Measurements from ENCODE around the gene NUDT2. TPM values are rescaled to one million over a fixed set of nuclear protein-coding genes. Genes with fewer than 3 reads are reported as not detected.

Gene NUDT2
- total RNA-seq, result 10 to 100 TPM in 3 of 4 donors, not detected in 1; 13.8 to 20.0 (median 14.7) TPM

DNA sequence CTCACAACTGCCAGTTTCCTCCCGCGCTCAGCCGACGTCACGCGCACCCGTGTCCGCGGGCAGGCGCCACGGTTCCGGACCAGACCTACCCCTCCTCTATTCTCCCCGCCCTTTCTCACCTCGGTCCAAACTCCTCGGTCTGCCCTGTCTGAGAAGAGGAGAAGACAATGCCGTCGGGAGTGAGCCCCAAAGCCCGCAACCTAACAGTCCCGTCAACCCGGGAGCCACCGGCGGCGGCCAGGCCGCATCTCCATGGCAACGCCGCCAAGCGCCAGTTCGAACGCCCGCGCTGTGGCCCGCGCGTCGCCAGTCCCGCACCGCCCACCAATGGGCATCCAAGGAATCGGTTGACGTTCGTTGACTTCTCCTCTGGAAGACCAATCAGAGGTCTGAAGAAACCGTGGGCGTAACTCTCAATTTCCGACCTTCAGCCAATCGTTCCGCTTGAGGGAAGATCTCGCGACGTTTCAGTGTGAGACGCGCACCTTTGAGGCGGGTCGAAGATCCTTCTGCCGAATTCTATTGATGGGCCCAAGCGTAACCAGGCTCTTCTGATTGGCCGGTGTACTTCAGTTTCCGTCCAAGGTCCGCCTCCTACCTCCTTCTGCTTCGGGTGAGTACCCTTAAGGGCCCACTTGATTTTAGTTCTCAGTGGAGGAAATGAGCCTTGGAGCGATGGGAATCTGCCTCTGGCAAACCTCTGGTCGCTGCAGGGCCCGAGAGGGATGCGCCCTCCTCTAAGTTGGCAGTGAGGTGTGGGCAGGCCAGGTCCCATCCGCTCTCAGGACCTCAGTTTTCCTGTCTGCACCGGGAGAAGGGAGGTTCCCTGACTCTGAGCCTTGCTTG, at the start of gene NUDT2, which contains the start of gene KIF24:
Gene NUDT2 (plus strand): TSS at position 583 of the 846 bp plus-strand sequence. CDS start 9,471 bp downstream, outside the sequence.
Gene KIF24 (minus strand): TSS at position 282 of the 846 bp plus-strand sequence. CDS start 17,922 bp downstream, outside the sequence.
- peak within 1 kb of the TSS; percentile 63 to 91 (median 74) for H3K4me3 ChIP-seq
- TF ChIP-seq, protein P1, sequence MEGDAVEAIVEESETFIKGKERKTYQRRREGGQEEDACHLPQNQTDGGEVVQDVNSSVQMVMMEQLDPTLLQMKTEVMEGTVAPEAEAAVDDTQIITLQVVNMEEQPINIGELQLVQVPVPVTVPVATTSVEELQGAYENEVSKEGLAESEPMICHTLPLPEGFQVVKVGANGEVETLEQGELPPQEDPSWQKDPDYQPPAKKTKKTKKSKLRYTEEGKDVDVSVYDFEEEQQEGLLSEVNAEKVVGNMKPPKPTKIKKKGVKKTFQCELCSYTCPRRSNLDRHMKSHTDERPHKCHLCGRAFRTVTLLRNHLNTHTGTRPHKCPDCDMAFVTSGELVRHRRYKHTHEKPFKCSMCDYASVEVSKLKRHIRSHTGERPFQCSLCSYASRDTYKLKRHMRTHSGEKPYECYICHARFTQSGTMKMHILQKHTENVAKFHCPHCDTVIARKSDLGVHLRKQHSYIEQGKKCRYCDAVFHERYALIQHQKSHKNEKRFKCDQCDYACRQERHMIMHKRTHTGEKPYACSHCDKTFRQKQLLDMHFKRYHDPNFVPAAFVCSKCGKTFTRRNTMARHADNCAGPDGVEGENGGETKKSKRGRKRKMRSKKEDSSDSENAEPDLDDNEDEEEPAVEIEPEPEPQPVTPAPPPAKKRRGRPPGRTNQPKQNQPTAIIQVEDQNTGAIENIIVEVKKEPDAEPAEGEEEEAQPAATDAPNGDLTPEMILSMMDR (IDR thresholded peaks at IDR 0.05), result no peak
- peak; percentile 78 to 86 for TF ChIP-seq POLR2A (IDR thresholded peaks at IDR 0.05)
- H3K36me3 ChIP-seq, result no peaks in the 10 kb centered on the region

DNA sequence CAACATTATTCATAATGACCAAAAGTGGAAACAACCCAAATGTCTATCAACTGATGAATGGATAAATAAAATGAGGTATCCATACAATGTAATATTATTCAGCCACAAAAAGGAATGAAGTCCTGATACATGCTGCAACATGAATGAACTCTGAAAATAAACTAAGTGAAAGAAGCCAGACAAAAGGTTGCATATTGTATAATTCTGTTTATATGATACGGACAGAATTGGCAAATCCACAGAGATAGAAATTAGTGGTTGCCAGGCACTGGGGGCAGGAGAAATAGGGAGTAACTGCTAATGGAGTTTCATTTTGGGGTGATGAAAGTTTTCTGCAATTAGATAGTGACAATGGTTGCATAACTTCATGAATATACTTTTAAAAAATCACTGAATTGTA, 47.3 kb upstream of the NUDT2 start:
- TF ChIP-seq, protein P1 (IDR thresholded peaks at IDR 0.05), result no peak
- no peak for TF ChIP-seq POLR2A (IDR thresholded peaks at IDR 0.05)
- H3K27me3 ChIP-seq, result no peaks in the 10 kb centered on the region
- no peaks in the 10 kb centered on the region for H3K9me3 ChIP-seq
- H3K4me1 ChIP-seq, result no peaks in the 10 kb centered on the region
- no peak overlapping the region for H3K27ac ChIP-seq
- H3K36me3 ChIP-seq, result no peaks in the 10 kb centered on the region
- H3K4me3 ChIP-seq, result no peak overlapping the region
- DNase-seq, result no peak

More for the DNA sequence above, at the start of gene NUDT2, which contains the start of gene KIF24:
- DNase-seq, result peak; percentile 94 to 99 (median 96)
- no peaks in the 10 kb centered on the region for H3K27me3 ChIP-seq
- H3K9me3 ChIP-seq, result no peaks in the 10 kb centered on the region
- peak within 1 kb of the TSS; percentile 91 to 96 (median 94) for H3K27ac ChIP-seq
- H3K4me1 ChIP-seq, result peaks cover 0 to 28% (median 0%) of the 10 kb centered on the region in 4 donors

DNA sequence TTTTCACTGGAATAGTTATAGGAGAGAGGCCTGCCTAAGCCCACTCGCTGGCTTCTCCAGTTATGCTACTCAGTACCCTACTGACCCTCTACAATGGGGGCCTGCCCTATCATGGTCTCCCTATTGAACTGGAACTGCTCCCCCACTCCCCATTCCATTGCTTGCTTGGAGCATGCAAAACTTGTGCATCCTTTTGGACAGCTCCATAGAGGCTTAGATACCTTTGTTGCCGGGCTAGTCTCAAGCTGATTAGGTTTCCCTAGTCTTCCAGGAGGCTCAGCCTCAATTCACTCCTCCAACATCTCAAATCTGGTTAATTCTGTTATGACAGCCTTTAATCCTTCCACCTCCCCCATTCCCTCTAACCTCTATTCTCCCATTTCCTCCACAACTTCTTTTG, 40.2 kb upstream of the NUDT2 start:
- no peak for DNase-seq
- Histone ChIP-seq H3K4me1 (no peaks in the 10 kb centered on the region), H3K27me3 (no peaks in the 10 kb centered on the region), H3K36me3 (no peaks in the 10 kb centered on the region), H3K27ac (no peak overlapping the region), H3K4me3 (no peak overlapping the region), H3K9me3 (no peaks in the 10 kb centered on the region)
- TF ChIP-seq, protein P1 (IDR thresholded peaks at IDR 0.05), result no peak
- no peak for TF ChIP-seq POLR2A (IDR thresholded peaks at IDR 0.05)

DNA sequence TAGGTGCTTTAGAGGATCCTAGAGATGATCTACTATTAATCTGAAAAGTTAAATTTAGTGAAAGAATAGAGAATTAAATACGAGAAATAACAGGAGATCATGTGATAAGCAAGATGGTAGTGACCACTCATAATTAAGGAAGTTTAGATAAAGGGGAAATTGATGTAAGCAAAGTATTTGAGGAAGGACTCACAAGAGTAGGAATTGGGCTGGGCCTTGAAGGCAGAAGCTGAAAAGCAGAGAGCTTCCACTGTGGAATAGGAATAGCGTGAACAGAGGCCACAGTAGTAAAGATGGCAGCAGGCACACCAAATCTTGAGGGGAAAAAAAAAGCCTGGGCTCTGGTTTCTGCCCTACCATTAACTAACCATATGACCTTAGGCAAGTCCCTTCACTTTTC, 38.3 kb upstream of the NUDT2 start:
- Histone ChIP-seq H3K27me3 (no peaks in the 10 kb centered on the region), H3K27ac (no peak overlapping the region), H3K4me3 (no peak overlapping the region), H3K9me3 (no peaks in the 10 kb centered on the region), H3K4me1 (no peaks in the 10 kb centered on the region), H3K36me3 (no peaks in the 10 kb centered on the region)
- TF ChIP-seq POLR2A (IDR thresholded peaks at IDR 0.05), result no peak
- TF ChIP-seq, protein P1 (IDR thresholded peaks at IDR 0.05), result no peak
- DNase-seq, result no peak

DNA sequence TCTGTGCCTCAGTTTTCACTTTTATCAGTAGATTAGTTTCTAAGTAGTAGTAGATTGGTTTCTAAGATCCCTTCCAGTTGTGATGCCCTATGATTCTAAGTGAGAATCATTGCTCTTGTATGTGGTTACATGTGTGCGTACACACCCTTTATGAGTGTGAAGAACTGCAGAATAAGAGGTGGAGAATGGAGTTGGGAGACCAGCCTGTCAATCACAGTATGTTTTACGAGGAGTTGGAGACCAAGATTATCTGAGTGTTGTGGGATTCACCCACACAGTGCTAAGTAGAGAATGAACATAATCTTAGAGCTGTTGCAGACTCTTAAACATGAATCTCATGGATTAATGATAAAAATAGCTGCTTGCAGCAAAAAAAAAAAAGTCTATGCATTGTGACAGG, 37.9 kb upstream of the NUDT2 start:
- Histone ChIP-seq H3K27ac (no peak overlapping the region), H3K27me3 (no peaks in the 10 kb centered on the region), H3K9me3 (no peaks in the 10 kb centered on the region), H3K4me1 (no peaks in the 10 kb centered on the region), H3K36me3 (no peaks in the 10 kb centered on the region), H3K4me3 (no peak overlapping the region)
- no peak for DNase-seq
- no peak for TF ChIP-seq POLR2A (IDR thresholded peaks at IDR 0.05)
- TF ChIP-seq, protein P1 (IDR thresholded peaks at IDR 0.05), result no peak
